Urothelium cell line (cell line): ENCODE data around the gene CAST.
"Not testable (repeated sequence)": the region's sequence is repeated elsewhere in the genome, so short reads cannot be mapped to it uniquely, and the experiment has no call there.

ENCODE experiments used
- DNase-seq: peaks from one replicate; pipeline ENCODE4 v3.0.0; 2011; ENCODE audit warnings: low spot score, mixed read lengths
- FAIRE-seq: peaks from 2 replicates; lab custom pipeline; 2011; peaks lifted over from hg19 to GRCh38; lab: Jason Lieb, UNC

Gene CAST

GRCh38 chr5:96775689-96776088 is 113.5 kb downstream of the CAST start:
- DNase-seq, result no peak
- no peak for FAIRE-seq

GRCh38 chr5:96776621-96777020 is 114.4 kb downstream of the CAST start:
- FAIRE-seq, result no peak
- no peak for DNase-seq

DNA sequence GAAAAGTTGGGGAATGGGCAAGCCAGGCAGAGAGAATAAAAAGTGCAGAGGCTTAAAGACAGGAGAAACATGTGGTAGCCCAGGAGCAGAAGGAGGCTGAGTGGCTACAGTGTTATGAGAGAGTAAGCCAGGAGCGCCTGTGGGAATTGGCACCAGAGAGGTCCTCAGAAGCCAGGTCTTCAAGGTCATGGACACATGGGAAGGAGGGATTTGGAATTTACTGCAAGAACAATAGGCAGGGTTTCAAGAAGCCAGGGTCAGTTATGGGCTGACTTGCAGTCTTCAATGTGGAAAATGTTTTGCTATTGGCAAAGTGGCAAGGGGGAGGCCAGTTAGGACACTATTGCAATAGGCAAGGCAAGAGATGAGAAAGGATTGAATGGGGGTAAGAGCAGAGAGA is 116.2 kb downstream of the CAST start:
- no peak for FAIRE-seq
- no peak for DNase-seq

DNA sequence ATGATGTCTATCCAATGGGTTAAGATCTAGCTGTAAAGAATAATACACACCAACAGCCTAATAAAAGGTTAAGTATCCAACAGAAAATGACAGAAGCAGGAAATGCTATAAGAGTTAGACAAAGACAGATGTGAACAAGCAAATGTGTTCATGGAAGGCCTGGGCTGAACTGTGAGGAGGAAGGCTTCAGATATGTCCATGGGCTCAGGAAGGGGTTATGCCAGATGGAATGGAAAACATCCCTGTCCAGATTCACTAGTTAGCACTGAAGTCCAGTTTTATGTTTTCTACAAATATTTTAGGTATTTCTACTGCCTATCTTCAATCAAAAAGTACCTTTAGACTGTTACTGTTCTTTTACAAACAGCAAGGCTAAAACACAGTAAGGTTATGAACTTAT is 118.5 kb downstream of the CAST start:
- FAIRE-seq, result no peak

GRCh38 chr5:96781031-96781971 is 119.1 kb downstream of the CAST start:
- DNase-seq, result no peak
- no peak for FAIRE-seq

More for the DNA sequence above, 118.5 kb downstream of the CAST start:
- no peak for DNase-seq

DNA sequence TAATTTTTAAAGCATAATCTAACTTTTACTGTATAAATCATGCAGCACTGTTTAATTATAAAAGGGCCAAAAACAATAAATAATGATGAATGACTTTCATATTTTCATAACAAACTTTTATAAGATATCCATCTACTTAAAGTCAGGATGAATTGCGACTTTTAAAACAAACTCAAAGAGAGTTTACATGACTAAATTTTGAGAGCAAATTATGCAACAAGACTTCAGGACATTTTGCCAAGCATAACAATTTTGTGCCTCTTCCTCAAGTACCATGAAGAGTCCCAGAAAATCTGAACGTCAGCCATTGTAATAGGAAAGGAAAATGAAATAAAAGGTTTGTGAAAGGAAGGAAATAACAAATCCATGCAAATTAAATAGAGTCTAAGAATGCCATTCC is 121.2 kb downstream of the CAST start:
- DNase-seq (no peak), FAIRE-seq (no peak)

- no peak for FAIRE-seq
- DNase-seq, result no peak
These were observed 123.3 kb downstream of the CAST start for GRCh38 chr5:96785326-96786109.

DNA sequence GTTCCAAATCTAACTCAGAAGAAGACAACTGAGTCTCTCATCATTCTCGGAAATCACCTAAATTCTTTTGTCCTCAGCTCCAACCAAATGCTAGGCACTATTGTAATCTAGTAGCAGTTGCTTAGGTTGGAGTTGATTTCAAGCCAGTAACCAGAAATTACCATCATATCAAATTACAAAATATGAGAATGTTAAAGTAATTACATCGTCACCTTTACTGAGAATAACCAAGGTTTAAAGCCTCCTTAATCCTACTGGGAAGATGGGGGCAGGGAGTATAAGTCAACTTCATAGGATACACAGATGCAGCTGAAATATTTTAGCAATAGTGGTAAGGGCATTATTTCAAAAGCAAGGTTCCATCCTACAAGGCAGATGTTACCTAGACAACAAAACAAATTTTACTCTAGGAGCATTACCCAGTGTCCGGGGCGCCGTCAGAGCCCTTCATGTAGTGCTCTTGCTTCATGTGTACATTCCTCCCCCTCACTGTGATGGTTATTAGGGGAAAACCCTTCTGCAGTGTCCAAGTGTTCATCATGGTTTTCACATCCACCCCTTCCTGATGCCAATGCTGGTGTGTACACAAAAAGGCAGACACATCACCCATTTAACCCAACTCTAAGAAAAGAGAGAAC is 126.1 kb downstream of the CAST start:
- no peak for FAIRE-seq
- DNase-seq, result no peak

GRCh38 chr5:96789794-96790330 is 127.7 kb downstream of the CAST start:
- DNase-seq (no peak), FAIRE-seq (no peak)

- DNase-seq, result no peak
These were observed 128.9 kb downstream of the CAST start for GRCh38 chr5:96790961-96791504.

DNA sequence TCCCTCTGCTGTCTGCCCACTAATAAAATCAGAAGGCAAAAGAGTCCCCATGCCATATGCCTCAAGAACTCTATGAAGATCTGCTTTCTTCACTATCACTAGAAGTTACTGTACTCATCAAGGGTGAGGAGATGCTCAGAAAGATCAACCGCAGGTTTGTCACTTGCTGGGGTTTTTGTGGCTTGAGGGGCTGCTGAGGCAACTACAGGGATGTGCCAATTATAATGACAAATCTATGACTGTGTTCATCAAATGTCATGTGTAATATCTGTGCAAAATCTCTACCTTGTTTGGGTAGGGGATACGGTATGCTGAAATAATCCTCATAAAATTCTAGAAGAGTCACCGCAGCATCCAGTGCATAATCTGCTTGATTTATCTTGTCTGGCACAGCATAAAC is 132.6 kb downstream of the CAST start:
- no peak for DNase-seq
- no peak for FAIRE-seq

More at GRCh38 chr5:96790961-96791504, 128.9 kb downstream of the CAST start:
- FAIRE-seq, result no peak

- FAIRE-seq (no peak), DNase-seq (no peak)
These were observed 133.4 kb downstream of the CAST start for GRCh38 chr5:96795626-96796025.

GRCh38 chr5:96796434-96796833 is 134.3 kb downstream of the CAST start:
- FAIRE-seq, result no peak
- DNase-seq, result no peak

- not testable (repeated sequence) for FAIRE-seq, DNase-seq
These were observed 139.5 kb downstream of the CAST start for GRCh38 chr5:96801718-96802117.

DNA sequence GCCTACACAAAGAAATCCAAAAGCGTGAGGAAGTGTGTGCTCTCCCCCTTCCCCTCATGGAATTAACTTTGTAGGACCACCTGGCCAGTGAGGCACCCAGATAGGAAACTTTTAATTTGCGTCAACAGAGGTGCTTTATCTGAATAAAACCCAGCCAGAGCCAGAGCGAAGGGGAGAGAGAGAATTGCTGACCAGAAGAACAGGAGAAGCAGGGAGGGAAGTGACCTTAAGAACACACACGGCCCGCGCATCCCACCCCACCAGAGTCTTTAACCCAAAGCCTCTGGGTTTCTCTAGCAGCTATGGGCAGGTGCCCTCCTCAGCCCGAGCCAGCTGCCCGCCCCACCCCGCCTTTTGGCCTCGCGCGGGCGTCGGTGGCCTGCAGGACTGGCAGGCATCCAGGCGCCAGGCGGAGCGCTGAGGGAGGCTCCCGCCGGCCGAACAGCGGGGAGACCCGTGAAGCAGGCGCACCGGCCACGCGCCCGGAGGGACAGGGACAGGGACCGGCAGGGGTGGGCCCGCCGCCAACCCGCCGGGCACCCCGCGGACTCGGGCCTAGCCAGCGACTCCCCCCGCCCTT is 145.0 kb downstream of the CAST start:
- FAIRE-seq (no peak), DNase-seq (peak; percentile 86)

- FAIRE-seq (no peak), DNase-seq (no peak)
These were observed 146.3 kb downstream of the CAST start for GRCh38 chr5:96808541-96808828.

DNA sequence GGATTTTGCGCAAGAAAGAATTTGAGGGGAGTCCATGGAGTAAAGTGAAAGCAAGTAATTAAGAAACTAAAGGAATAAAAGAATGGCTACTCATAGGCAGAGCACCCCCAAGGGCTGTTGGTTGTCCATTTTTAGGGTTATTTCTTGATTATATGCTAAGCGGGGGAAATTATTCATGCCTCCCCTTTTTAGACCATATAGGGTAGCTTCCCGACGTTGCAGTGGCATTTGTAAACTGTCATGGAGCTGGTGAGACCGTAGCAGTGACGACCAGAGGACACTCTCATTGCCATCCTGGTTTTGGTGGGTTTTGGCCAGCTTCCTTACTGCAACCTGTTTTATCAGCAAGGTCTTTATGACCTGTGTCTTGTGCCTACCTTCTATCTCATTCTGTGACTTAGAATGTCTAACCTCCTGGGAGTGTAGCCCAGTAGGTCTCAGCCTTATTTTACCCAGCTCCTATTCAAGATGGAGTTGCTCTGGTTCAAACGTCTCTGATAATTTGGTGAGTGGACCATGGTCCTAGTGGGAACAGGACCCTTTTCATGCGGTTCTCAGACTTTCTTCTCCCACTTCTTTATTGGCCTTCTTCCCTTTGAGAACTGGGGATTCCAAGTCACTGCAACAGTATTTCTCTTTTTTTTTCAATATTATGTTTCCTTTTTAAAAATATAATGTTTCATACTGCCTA is 146.8 kb downstream of the CAST start:
- DNase-seq (no peak), FAIRE-seq (no peak)

GRCh38 chr5:96809921-96810320 is 147.7 kb downstream of the CAST start:
- DNase-seq, result no peak
- FAIRE-seq, result no peak

- DNase-seq, result no peak
- no peak for FAIRE-seq
These were observed 150.7 kb downstream of the CAST start for GRCh38 chr5:96812851-96813250.

- FAIRE-seq (no peak), DNase-seq (no peak)
These were observed 151.9 kb downstream of the CAST start for GRCh38 chr5:96814041-96814440.
